NCI-H748 (cell line): ENCODE data around the gene PYCR2.

Source experiments
- DNase-seq: peaks from one replicate; lab custom pipeline; 2025; ENCODE audit not compliant: unreplicated experiment; lab: John Stamatoyannopoulos, UW

PYCR2 gene

GRCh38 chr1:225921734-225922709 is 2.0 kb downstream of the PYCR2 start:
- DNase-seq, result peak; percentile 12

- no peak for DNase-seq
These were observed 4.1 kb downstream of the PYCR2 start for GRCh38 chr1:225919906-225920305.

- DNase-seq, result no peak
These were observed 5.8 kb downstream of the PYCR2 start for GRCh38 chr1:225918280-225918679.

DNA sequence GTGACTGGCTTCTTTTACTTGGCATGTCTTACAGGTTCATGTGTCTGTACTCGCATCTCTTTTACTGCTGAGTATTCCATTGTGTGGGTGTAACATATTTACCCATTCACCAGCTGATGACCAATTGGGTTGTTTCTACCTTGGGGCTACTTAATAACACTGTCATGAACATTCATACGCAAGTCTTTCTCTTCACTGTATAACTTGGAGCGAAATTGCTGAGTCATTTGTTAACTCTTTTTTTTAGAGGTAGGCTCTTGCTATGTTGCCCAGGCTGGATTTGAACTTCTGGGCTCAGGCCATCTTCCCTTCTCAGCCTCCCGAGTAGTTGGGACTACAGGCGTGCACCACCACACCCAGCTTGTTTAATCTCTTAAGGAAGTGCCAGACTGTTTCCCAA is 6.5 kb downstream of the PYCR2 start:
- DNase-seq, result no peak

DNA sequence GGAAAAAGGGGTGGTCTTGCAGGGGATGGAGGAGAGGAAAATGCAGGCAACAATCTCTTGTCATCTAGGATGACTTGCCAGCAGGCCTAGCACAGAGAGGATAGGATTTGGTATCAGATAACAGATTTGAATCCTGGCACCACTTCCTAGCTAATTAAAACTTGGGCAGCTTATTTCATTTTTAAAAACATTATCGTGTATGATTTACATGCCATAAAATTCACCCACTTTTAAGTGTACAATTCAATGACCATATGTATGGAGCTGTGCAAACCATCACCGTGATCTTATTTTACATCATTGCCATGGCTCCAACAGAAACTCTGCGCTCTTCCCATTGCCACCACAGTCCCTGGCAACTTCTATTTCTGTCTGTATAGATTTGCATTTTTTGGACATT is 6.9 kb downstream of the PYCR2 start:
- DNase-seq, result no peak

GRCh38 chr1:225915538-225915991 is 8.5 kb downstream of the PYCR2 start:
- DNase-seq, result peak; percentile 75

- DNase-seq, result peak; percentile 3
These were observed 9.1 kb downstream of the PYCR2 start for GRCh38 chr1:225914947-225915346.

DNA sequence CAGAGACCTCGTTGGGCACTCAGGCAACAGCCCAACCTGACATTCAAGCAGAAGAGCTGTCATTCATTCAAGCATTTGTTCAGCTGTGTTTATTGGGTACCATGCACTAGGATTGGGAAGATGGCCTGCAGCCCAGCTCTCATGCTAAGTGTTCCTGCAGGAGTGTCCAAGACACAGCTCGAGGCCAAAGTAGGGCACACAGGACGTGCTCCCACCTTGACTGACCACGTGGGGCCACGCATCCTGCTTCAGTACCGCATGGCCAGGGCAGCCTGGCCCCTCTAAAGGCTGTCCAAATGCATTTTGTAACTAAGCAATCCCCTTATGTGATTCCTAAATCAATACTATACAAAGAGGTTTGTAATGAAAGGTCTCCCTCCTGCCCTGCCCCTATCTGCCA is 9.7 kb downstream of the PYCR2 start:
- DNase-seq, result no peak

DNA sequence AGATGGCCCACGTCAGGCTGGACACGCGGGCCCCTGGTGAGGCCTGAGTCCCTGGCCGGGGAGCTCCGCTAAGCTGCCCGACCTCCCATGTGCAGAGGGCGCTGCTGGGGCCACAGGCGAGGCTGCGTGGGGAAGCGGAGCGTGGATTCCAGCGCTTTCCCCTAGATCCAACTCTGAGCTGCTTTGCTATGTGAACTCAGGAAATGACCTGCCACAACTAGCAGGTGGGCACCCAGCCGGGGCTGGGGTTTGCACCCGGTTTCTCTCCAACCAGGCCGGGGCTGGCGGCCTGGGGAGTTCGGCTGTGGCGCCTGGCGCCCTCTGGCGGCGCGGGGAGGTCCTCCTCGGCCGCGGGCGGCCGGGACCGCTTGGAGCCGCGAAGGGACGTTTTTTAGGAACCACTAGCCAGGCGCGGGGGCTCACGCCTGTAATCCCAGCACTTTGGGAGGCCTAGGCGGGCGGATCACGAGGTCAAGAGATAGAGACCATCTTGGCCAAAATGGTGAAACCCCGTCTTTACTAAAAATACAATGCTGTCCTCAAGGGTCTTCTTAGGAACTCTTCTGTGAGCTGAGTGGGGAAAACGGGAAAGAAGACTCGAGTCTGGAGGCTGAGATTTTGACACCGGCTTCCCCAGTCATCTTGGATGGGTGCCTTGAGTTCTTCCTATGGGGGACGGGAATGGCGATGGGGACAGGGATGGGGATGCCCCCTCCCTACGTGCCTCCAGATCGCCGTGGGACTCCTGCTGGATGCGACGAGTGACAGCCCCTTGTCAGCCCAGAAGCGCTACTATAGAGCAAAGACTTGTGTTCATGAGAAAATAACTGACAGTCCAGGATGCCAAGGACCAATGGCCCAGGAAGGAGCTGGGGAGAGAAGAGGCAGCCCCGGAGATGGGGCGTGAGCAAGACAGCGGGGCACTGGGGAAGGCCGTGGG is 12.6 kb downstream of the PYCR2 start:
- DNase-seq, result no peak

DNA sequence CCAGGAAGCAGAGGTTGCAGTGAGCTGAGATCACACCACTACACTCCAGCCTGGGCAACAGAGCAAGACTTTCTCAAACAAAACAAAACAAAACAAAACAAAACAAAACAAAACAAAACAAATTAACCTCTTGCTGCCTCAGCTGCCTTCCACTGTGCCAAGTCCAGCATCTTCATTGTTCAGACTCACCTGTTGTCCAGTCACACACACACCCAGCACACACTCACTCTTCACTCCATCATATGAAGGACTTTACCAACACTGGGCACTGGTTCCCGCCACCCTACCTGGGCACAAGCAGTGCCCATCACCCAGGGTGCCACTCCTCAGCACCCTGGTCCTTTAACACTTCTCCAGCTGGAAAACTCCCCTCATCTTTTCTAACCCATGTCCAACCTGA is 14.6 kb downstream of the PYCR2 start:
- peak; percentile 34 for DNase-seq

- peak; percentile 93 for DNase-seq
These were observed 15.3 kb downstream of the PYCR2 start for GRCh38 chr1:225908773-225909172.

- peak; percentile 25 for DNase-seq
These were observed 15.9 kb downstream of the PYCR2 start for GRCh38 chr1:225908013-225908640.

- no peak for DNase-seq
These were observed 16.7 kb downstream of the PYCR2 start for GRCh38 chr1:225907341-225907740.

DNA sequence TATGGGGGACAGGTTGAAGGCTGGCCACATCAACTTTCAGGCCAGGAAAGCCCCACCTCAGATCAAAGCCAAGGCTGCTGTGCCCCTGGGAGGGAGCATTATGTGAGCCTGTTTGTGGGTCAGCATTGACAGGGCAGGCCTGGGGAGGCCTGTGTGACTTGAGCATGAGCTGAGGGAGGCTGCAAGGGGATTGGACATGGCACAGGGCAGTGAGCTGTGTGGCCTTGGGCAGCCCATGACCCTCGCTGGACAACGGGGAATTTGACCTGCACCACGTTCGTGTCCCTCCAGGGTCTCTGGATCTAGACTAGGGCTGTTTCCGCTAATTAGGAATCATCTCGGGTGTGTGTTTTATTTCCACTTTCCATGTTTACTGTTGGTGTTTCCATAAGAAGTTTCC is 17.6 kb downstream of the PYCR2 start:
- DNase-seq, result no peak

GRCh38 chr1:225903623-225904022 is 20.4 kb downstream of the PYCR2 start:
- no peak for DNase-seq

DNA sequence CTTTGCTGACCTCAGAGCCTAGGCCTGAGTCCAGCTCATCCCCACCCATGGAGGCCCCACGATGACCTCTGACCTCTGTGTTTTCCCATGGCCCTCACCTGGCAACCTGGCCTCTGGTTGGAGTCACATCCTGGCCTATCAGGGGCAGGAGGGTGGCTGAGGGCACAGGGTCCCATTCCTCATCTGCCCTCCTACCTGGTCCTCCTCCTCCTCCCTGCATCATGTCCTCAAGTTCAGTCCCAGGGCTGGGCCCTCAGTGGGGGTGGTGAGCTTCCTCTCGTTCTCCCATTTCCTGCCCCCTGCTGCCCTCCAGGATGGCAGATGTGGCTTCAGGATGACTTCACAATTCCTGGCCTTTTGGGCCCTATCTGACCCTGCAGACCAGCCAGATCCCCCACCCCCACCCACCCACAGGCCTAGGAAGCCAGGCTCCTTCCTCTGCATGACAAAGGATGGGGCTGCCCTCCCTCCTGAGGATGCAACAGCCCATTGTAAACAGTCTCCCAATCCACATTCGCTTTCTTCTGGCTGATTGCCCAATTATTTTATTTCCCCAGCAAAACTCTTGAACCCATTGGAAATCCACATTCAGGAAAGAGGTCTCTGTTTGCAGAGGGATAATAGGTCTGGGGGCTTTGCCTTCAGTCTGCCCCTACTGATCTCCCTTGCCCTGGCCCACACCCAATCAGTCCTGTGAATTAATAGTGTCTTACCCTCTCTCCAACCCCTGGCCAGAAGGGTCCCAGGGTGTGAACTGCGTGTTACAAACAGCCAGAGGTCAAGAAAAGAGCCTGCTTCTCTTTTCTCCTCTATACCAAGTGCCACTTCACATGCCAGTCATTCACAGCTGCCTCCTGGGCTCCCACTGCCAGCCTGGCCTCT is 24.8 kb downstream of the PYCR2 start:
- no peak for DNase-seq

DNA sequence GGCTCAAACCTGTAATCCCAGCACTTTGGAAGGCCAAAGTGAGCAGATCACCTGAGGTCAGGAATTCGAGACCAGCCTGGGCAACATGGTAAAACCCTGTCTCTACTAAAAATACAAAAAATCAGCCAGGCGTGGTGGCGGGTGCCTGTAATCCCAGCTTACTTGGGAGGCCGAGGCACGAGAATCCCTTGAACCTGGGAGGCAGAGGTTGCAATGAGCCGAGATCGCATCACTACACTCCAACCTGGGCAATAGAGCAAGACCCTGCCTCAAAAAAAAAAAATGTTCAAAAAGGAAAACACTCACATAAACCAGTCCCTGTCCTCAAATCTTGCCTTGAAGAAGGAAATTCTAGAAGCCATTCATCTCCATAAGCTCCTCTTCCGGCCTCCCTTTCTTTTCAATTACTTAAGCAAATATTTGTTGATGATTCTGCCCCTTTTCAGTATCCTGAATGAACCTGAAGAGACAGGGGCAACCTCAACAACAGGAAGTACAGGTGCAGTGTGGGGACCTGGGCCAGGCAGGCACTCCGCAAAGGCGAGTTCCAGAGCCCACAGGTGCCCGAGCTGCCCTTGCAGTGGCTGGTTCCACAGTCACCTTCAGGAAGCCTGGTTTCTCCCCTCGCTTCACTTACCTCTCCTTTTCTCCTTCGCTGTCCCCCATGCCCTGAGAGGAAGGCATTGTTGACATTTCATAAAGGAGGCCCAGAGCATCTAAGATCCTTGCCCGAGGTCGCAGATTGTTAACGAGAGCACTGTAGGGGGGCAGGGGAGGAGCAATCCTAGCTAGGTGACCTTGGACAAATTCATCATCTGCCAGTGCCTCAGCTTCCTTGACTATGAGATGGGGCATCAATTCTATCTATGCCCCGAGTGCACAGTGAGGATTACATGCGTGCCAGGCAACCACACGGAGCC is 26.2 kb downstream of the PYCR2 start:
- peak; percentile 79 for DNase-seq

GRCh38 chr1:225896937-225897549 is 27.0 kb downstream of the PYCR2 start:
- peak; percentile 22 for DNase-seq

DNA sequence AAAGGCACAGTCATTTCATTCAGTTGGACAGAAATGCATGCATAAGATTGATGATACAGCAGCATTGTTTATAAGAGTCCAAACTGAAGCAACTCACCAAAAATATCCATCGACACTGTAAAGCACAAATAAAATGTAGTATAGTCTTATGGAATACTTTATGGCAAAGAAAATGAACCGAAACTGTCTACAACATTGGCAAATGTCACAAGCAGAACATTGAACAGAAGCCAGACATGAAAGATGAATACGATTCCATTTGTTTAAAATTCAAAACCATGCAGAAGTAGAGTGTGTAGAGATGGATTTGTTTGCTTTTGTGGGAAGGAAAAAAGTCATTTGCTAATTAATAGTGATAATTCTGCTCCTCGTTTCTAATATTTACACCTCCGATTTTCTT is 27.6 kb downstream of the PYCR2 start:
- no peak for DNase-seq
